ENCODE data around the gene MVK. TPM values are rescaled to one million over a fixed set of nuclear protein-coding genes. Genes with fewer than 3 reads are reported as not detected.

MVK gene
- polyA plus RNA-seq, 2 donors, result 52.3 to 82.3 TPM

DNA sequence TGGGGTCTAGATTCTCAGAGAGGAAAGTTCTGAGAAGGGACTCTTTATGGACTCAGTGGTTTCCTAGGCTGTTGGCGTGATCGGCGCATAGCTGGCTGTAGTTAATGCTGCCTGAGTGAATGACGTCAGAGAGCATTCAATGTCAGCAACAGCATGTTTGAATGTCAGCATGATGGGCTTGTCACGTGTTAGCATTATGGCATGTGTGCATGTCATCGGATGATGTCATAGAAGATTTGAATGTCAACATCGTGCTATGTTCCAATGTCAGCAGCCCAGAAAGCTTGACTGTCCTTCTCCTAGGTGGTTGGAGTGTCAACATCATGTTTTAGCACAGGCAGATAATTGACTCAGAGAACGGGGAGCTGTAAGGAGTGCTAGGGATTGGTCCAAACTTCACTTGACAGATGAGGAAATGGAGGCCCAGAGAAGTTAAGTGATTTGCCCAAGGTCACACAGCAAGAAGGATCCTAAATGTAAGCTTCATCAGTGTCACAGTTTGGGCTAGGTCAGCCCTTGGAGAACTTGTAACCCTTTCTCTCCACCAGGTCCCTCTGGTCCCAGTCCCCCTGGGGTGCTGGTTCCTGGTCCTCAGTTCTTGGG is 45.5 kb downstream of the MVK start:
- peaks cover 0 to 3% of the 10 kb centered on the region in 2 donors for H3K4me1 ChIP-seq (ENCODE audit: control insufficient read depth in 2 of 2, insufficient read depth in 2 of 2, low read length in 1 of 2)
- no peak overlapping the region for H3K27ac ChIP-seq (ENCODE audit: low read depth in 2 of 2, low read length in 1 of 2)
- H3K36me3 ChIP-seq (ENCODE audit: control insufficient read depth in 2 of 2, insufficient read depth in 2 of 2, low read length in 1 of 2), result no peaks in the 10 kb centered on the region
- H3K4me3 ChIP-seq (ENCODE audit: low read depth in 1 of 2, low read length in 2 of 2), result no peak overlapping the region
- H3K27me3 ChIP-seq (ENCODE audit: control insufficient read depth in 1 of 2, insufficient read depth in 2 of 2, low read length in 2 of 2), result no peaks in the 10 kb centered on the region
- 87 to 91% methylated on average over 8 of the region's 8 CpGs for WGBS, 2 donors
- H3K9me3 ChIP-seq (ENCODE audit: control insufficient read depth in 2 of 2, insufficient read depth in 1 of 2, low read depth in 1 of 2, low read length in 1 of 2), result no peaks in the 10 kb centered on the region

DNA sequence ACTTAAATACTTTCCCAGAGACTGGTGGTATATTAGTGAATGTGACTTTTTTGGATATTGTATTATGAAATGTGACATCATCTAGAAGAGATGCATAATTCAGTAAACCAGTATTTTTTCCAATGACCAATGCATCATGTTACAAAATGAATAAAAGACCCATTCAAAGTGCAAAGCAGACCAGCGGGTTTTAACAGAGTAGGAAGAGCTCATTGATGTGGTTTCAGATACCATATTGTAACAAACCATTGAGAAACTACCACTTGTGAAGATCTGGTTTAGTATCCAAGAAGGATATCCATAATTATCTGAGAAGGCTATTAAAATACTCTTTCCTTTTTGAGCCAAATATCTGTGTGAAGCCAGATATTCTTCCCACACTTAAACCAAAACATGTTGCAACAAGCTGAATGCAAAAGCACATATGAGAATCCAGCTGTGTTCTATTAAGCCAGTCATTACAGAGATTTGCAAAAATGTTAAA is 47.7 kb downstream of the MVK start:
- Histone ChIP-seq H3K9me3 (ENCODE audit: control insufficient read depth in 2 of 2, insufficient read depth in 1 of 2, low read depth in 1 of 2, low read length in 1 of 2) (no peaks in the 10 kb centered on the region), H3K27me3 (ENCODE audit: control insufficient read depth in 1 of 2, insufficient read depth in 2 of 2, low read length in 2 of 2) (no peaks in the 10 kb centered on the region), H3K4me1 (ENCODE audit: control insufficient read depth in 2 of 2, insufficient read depth in 2 of 2, low read length in 1 of 2) (peaks cover 0 to 6% of the 10 kb centered on the region in 2 donors), H3K36me3 (ENCODE audit: control insufficient read depth in 2 of 2, insufficient read depth in 2 of 2, low read length in 1 of 2) (no peaks in the 10 kb centered on the region), H3K27ac (ENCODE audit: low read depth in 2 of 2, low read length in 1 of 2) (no peak overlapping the region), H3K4me3 (ENCODE audit: low read depth in 1 of 2, low read length in 2 of 2) (no peak overlapping the region)
- WGBS, 2 donors, result 11 to 56% methylated on average over 1 of the region's 1 CpG

DNA sequence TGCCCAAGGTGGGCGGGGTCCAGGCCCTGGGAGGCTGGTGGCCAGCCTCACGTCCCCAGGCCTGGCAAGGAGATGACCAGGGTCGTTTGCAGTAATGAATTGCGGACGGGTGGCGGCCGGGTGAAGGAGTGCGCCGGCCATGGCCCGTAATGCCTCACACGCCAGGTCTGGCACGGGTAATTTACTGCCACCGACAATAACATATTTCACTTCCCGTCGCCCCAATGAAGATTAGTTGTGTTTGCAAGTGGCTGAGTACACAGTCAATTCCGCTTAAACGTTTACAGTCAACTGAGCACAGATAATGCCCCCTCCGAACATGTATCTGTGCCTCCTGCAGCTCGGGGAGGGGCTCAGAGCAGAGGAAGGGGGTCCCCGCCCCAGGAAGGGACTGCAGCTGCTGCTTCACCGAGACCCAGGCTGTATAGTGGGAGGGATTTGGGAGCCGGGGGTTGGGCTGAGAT is 48.3 kb downstream of the MVK start:
- Histone ChIP-seq H3K27ac (ENCODE audit: low read depth in 2 of 2, low read length in 1 of 2) (no peak overlapping the region), H3K36me3 (ENCODE audit: control insufficient read depth in 2 of 2, insufficient read depth in 2 of 2, low read length in 1 of 2) (no peaks in the 10 kb centered on the region), H3K4me3 (ENCODE audit: low read depth in 1 of 2, low read length in 2 of 2) (no peak overlapping the region), H3K9me3 (ENCODE audit: control insufficient read depth in 2 of 2, insufficient read depth in 1 of 2, low read depth in 1 of 2, low read length in 1 of 2) (peaks cover 0 to 2% of the 10 kb centered on the region in 2 donors), H3K27me3 (ENCODE audit: control insufficient read depth in 1 of 2, insufficient read depth in 2 of 2, low read length in 2 of 2) (no peaks in the 10 kb centered on the region), H3K4me1 (ENCODE audit: control insufficient read depth in 2 of 2, insufficient read depth in 2 of 2, low read length in 1 of 2) (peaks cover 0 to 6% of the 10 kb centered on the region in 2 donors)
- 17 to 27% methylated on average over 22 of the region's 22 CpGs for WGBS, 2 donors

DNA sequence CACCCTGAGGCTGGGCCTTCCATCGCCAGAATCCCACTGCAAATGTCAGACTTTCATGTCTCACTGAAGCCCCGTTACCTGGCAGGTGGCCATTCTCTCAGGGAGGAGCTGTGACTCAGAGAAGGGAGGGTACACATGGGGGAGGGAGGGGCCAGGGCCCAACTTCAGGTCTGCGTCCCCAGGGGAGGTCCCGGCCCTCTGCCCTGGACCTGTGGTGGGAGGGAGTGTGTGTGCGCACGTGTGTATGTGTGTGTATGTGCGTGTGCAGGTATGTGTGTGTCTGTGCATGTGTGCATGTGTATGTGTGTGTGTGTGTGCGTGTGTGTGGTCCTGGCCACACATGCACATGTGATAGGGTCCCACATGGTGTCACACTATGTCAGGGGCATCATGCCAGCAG is 50.9 kb downstream of the MVK start:
- H3K9me3 ChIP-seq (ENCODE audit: control insufficient read depth in 2 of 2, insufficient read depth in 1 of 2, low read depth in 1 of 2, low read length in 1 of 2), result peaks cover 0 to 2% of the 10 kb centered on the region in 2 donors
- H3K27me3 ChIP-seq (ENCODE audit: control insufficient read depth in 1 of 2, insufficient read depth in 2 of 2, low read length in 2 of 2), result no peaks in the 10 kb centered on the region
- WGBS, 2 donors, result 66 to 70% methylated on average over 8 of the region's 8 CpGs
- no peak overlapping the region for H3K27ac ChIP-seq (ENCODE audit: low read depth in 2 of 2, low read length in 1 of 2)
- H3K36me3 ChIP-seq (ENCODE audit: control insufficient read depth in 2 of 2, insufficient read depth in 2 of 2, low read length in 1 of 2), result no peaks in the 10 kb centered on the region
- no peak overlapping the region for H3K4me3 ChIP-seq (ENCODE audit: low read depth in 1 of 2, low read length in 2 of 2)
- peaks cover 0 to 6% of the 10 kb centered on the region in 2 donors for H3K4me1 ChIP-seq (ENCODE audit: control insufficient read depth in 2 of 2, insufficient read depth in 2 of 2, low read length in 1 of 2)

DNA sequence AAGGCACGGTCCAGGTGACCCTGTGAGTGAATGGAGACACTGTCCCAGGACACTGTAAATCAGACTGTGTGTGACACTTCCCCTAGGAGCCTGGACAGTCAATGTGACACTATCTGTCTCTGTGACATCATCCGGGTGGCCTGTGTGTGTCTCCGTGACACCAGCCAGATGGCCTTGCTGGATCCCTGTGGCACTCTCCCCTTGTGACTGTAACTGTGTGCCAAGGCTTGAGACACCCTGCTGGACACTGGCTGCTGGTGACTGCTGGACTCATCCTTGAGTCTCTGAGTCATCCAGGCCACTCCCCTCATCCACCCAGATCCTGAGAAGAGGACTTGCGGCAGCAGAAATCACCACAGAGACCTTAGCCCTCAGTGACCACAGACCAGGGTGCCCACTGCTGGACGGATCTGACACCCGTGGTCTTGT is 51.6 kb downstream of the MVK start:
- WGBS, 2 donors, result 76 to 79% methylated on average over 6 of the region's 6 CpGs
- Histone ChIP-seq H3K4me3 (ENCODE audit: low read depth in 1 of 2, low read length in 2 of 2) (no peak overlapping the region), H3K27me3 (ENCODE audit: control insufficient read depth in 1 of 2, insufficient read depth in 2 of 2, low read length in 2 of 2) (no peaks in the 10 kb centered on the region), H3K36me3 (ENCODE audit: control insufficient read depth in 2 of 2, insufficient read depth in 2 of 2, low read length in 1 of 2) (no peaks in the 10 kb centered on the region), H3K9me3 (ENCODE audit: control insufficient read depth in 2 of 2, insufficient read depth in 1 of 2, low read depth in 1 of 2, low read length in 1 of 2) (peaks cover 0 to 2% of the 10 kb centered on the region in 2 donors), H3K27ac (ENCODE audit: low read depth in 2 of 2, low read length in 1 of 2) (no peak overlapping the region), H3K4me1 (ENCODE audit: control insufficient read depth in 2 of 2, insufficient read depth in 2 of 2, low read length in 1 of 2) (peaks cover 0 to 6% of the 10 kb centered on the region in 2 donors)

DNA sequence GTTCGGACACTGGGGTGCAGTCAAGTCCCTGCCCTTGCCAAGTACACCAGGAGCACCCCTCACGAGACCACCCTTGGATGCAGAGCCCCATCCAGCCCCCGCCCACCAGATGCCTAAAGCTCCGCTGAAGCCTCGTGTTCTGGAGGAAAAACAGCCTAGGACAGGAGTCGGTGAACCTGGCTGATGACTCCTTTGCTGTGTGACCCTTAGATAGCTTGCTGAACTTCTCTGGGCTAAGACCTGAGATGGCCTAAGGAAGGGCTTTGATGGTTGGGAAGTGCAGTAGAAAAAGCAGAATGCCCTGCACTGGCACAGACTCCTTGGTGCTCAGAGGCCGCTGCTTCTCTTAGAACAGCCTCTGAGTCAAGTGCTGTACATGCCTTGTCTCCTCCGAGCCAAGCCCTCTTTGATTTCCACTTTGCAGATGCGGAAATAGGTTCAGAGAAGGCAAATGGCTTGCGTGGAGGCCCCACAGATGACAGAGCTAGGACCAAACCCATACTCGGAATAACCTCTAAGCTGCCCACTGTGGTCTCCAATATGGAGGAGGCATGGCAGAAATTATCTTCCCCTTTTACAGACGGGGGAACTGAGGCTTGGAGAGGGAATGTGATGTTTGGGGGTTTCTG is 52.3 kb downstream of the MVK start:
- 79% methylated on average over 12 of the region's 12 CpGs for WGBS, 2 donors

DNA sequence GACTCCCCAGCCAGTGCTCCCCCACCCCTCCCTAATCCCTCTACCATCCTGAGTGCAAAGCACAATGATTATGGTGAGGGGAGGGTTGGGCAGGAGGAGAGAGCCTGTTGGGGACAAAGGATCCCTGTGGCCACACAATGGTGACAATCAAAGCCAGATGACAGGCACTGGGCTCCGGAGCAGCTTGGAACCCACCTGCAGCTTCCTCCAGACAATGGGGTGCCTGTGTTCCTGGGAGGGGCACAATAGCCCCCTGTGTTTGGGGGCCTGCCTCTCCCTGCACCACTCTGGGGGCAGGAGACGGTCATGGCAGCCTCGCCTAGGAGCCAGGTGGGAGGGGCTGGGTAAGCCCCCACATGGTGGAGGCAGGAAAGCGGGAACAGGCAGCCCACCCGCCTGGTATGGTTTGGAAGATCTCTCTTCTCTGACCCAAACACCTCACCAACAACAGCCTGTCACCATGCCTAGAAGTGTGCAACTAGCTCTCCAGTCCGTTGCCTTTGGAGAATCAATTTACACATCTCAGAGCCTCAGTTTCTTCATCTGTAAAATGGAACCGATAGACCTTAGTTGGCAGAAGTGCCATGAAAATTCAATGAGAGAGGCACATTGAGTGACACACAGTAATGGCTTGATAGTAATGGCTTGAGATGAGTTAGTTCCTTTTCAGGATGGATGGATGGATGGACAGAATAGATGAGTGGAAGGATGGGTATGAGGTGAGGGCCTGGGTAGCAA is 53.0 kb downstream of the MVK start:
- H3K27ac ChIP-seq (ENCODE audit: low read depth in 2 of 2, low read length in 1 of 2), result no peak overlapping the region
- H3K4me3 ChIP-seq (ENCODE audit: low read depth in 1 of 2, low read length in 2 of 2), result no peak overlapping the region
- H3K4me1 ChIP-seq (ENCODE audit: control insufficient read depth in 2 of 2, insufficient read depth in 2 of 2, low read length in 1 of 2), result peaks cover 0 to 6% of the 10 kb centered on the region in 2 donors
- H3K36me3 ChIP-seq (ENCODE audit: control insufficient read depth in 2 of 2, insufficient read depth in 2 of 2, low read length in 1 of 2), result no peaks in the 10 kb centered on the region
- 69 to 72% methylated on average over 7 of the region's 7 CpGs for WGBS, 2 donors
- peaks cover 0 to 2% of the 10 kb centered on the region in 2 donors for H3K9me3 ChIP-seq (ENCODE audit: control insufficient read depth in 2 of 2, insufficient read depth in 1 of 2, low read depth in 1 of 2, low read length in 1 of 2)
- no peaks in the 10 kb centered on the region for H3K27me3 ChIP-seq (ENCODE audit: control insufficient read depth in 1 of 2, insufficient read depth in 2 of 2, low read length in 2 of 2)

More for the DNA sequence above, 52.3 kb downstream of the MVK start:
- Histone ChIP-seq H3K27ac (ENCODE audit: low read depth in 2 of 2, low read length in 1 of 2) (no peak overlapping the region), H3K36me3 (ENCODE audit: control insufficient read depth in 2 of 2, insufficient read depth in 2 of 2, low read length in 1 of 2) (no peaks in the 10 kb centered on the region), H3K27me3 (ENCODE audit: control insufficient read depth in 1 of 2, insufficient read depth in 2 of 2, low read length in 2 of 2) (no peaks in the 10 kb centered on the region), H3K4me3 (ENCODE audit: low read depth in 1 of 2, low read length in 2 of 2) (no peak overlapping the region), H3K4me1 (ENCODE audit: control insufficient read depth in 2 of 2, insufficient read depth in 2 of 2, low read length in 1 of 2) (peaks cover 0 to 6% of the 10 kb centered on the region in 2 donors), H3K9me3 (ENCODE audit: control insufficient read depth in 2 of 2, insufficient read depth in 1 of 2, low read depth in 1 of 2, low read length in 1 of 2) (peaks cover 0 to 2% of the 10 kb centered on the region in 2 donors)

DNA sequence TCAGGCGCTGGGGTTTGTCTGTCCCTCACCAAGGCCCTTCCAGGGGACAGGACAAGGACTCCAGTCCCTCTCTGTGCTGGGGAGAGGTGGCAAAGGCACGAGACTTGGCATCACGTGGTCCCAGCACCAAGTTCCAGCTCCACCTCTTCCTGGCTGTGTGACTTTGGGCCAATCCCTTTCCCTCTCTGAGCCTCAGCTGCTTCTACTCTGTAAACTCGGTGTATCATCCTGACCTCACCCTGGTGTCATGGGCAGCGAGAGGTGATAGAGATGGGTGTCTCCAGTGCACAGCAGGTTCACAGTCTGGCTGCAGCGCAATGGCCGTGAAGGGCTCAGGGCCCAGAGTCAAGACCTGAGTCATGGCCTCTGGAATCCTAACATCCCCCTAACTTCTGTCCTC is 54.0 kb downstream of the MVK start:
- no peaks in the 10 kb centered on the region for H3K36me3 ChIP-seq (ENCODE audit: control insufficient read depth in 2 of 2, insufficient read depth in 2 of 2, low read length in 1 of 2)
- H3K9me3 ChIP-seq (ENCODE audit: control insufficient read depth in 2 of 2, insufficient read depth in 1 of 2, low read depth in 1 of 2, low read length in 1 of 2), result peaks cover 0 to 2% of the 10 kb centered on the region in 2 donors
- no peaks in the 10 kb centered on the region for H3K27me3 ChIP-seq (ENCODE audit: control insufficient read depth in 1 of 2, insufficient read depth in 2 of 2, low read length in 2 of 2)
- H3K27ac ChIP-seq (ENCODE audit: low read depth in 2 of 2, low read length in 1 of 2), result no peak overlapping the region
- no peak overlapping the region for H3K4me3 ChIP-seq (ENCODE audit: low read depth in 1 of 2, low read length in 2 of 2)
- peaks cover 0 to 3% of the 10 kb centered on the region in 2 donors for H3K4me1 ChIP-seq (ENCODE audit: control insufficient read depth in 2 of 2, insufficient read depth in 2 of 2, low read length in 1 of 2)
- WGBS, 2 donors, result 64 to 68% methylated on average over 7 of the region's 7 CpGs

DNA sequence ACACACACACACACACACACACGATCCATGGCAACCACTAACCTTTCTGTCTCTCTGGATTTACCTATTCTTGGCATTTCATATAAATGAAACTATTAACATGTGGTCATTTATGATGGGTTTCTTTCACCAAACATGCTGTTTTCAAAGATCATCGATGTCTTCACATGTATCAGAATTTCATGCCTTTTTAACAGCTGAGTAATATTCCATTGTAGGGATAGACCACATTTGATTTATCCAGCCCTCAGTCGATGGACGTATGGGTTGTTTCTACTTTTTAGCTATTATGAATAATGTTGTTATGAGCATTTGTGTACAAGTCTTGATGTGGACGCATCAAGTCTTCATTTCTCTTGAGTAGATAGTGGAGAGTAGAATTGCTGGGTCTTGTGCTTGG is 56.5 kb downstream of the MVK start:
- no peak overlapping the region for H3K4me3 ChIP-seq (ENCODE audit: low read depth in 1 of 2, low read length in 2 of 2)
- no peaks in the 10 kb centered on the region for H3K4me1 ChIP-seq (ENCODE audit: control insufficient read depth in 2 of 2, insufficient read depth in 2 of 2, low read length in 1 of 2)
- no peaks in the 10 kb centered on the region for H3K27me3 ChIP-seq (ENCODE audit: control insufficient read depth in 1 of 2, insufficient read depth in 2 of 2, low read length in 2 of 2)
- no peak overlapping the region for H3K27ac ChIP-seq (ENCODE audit: low read depth in 2 of 2, low read length in 1 of 2)
- H3K36me3 ChIP-seq (ENCODE audit: control insufficient read depth in 2 of 2, insufficient read depth in 2 of 2, low read length in 1 of 2), result no peaks in the 10 kb centered on the region
- 89 to 92% methylated on average over 5 of the region's 5 CpGs for WGBS, 2 donors
- peaks cover 0 to 2% of the 10 kb centered on the region in 2 donors for H3K9me3 ChIP-seq (ENCODE audit: control insufficient read depth in 2 of 2, insufficient read depth in 1 of 2, low read depth in 1 of 2, low read length in 1 of 2)
